ENCODE data around the gene AKT1.

DNA sequence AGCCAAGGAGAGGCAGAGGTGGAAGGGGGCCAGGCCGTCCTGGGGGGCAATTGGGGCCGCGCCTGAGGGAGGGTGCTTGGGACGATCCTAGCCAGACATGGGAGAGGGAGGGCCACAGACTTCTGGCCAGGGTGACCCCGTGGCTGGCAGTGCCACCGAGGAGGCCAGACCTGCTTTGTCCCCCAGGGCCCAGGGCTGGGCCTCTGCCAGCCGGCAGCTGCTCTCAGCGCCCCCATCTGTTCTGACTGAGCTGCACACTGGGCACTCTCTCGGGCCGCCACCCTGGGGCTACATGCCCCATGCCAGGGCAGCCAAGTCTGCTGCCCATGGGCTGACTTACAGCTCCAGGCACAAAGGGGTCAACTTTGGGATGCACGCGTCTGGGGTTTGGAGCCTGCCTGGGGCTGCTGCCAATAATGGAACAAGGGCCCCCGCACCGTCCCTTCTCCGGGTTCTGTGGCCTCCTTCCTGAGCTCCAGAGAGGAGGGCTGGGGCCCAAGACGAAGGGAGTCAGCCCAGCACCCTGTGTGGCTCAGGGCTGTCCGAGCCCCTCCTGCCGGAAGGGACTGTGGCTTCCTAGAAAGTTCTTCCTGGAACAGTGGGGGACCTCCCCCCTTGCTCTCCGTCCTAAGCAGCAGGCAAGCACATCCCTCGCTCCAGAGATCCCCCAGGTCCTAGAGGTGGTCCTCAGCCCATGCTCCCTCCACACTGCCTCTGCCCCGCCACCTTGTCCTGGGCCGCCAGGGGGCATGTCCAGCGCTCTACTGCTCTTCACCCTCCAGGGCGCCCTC lies 70.4 kb downstream of the AKT1 start:
- 0 out of 2 replicates have a peak, but pooled peaks have one; percentile 32 for TF ChIP-seq PHF21A (CRISPR knock-in tag; IDR thresholded peaks at IDR 0.05)
- no peak for TF ChIP-seq ATAD3A (CRISPR knock-in tag; IDR thresholded peaks at IDR 0.05)
- no peak for TF ChIP-seq ZNF891 (CRISPR knock-in tag; IDR thresholded peaks at IDR 0.05)
- TF ChIP-seq HCFC1 (IDR thresholded peaks at IDR 0.05; ENCODE audit: low read depth, low read length): no peak
- no peak for TF ChIP-seq ZNF230 (CRISPR knock-in tag; IDR thresholded peaks at IDR 0.05)
- no peak for TF ChIP-seq ZNF577 (CRISPR knock-in tag; IDR thresholded peaks at IDR 0.05; ENCODE audit: borderline replicate concordance, low read depth)
- no peak for TF ChIP-seq FOXA1 (IDR thresholded peaks at IDR 0.05)
- TF ChIP-seq FOXA1 (CRISPR knock-in tag; IDR thresholded peaks at IDR 0.05): no peak
- TF ChIP-seq AGO1 (IDR thresholded peaks at IDR 0.05; ENCODE audit: low read depth, low read length, poor library complexity, severe bottlenecking): peak; percentile 75
- TF ChIP-seq ELF1 (CRISPR knock-in tag; IDR thresholded peaks at IDR 0.05): peak; percentile 26; the same call in 1 of the 2 replicates
- TF ChIP-seq SP1 (IDR thresholded peaks at IDR 0.05): no peak
- TF ChIP-seq SP1 (CRISPR knock-in tag; IDR thresholded peaks at IDR 0.05): peak; percentile 54
- TF ChIP-seq, protein P1, sequence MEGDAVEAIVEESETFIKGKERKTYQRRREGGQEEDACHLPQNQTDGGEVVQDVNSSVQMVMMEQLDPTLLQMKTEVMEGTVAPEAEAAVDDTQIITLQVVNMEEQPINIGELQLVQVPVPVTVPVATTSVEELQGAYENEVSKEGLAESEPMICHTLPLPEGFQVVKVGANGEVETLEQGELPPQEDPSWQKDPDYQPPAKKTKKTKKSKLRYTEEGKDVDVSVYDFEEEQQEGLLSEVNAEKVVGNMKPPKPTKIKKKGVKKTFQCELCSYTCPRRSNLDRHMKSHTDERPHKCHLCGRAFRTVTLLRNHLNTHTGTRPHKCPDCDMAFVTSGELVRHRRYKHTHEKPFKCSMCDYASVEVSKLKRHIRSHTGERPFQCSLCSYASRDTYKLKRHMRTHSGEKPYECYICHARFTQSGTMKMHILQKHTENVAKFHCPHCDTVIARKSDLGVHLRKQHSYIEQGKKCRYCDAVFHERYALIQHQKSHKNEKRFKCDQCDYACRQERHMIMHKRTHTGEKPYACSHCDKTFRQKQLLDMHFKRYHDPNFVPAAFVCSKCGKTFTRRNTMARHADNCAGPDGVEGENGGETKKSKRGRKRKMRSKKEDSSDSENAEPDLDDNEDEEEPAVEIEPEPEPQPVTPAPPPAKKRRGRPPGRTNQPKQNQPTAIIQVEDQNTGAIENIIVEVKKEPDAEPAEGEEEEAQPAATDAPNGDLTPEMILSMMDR (CRISPR knock-in tag; IDR thresholded peaks at IDR 0.05): peak; percentile 76
- TF ChIP-seq ARHGAP35 (CRISPR knock-in tag; IDR thresholded peaks at IDR 0.05; ENCODE audit: borderline replicate concordance): no peak
- no peak for TF ChIP-seq REPIN1 (CRISPR knock-in tag; IDR thresholded peaks at IDR 0.05; ENCODE audit: borderline replicate concordance, low read depth)
